MM.1S (cell line): Measurements from ENCODE around the gene DSTN.

Experiments used
- CTCF ChIP-seq: fragments of 300-600 bp; sonication (generic); IDR thresholded peaks from 2 replicates; pipeline ENCODE4 v1.5.1; 2016; ENCODE audit warnings: antibody characterized with exemption, low read length, mixed read lengths
- EZH2 ChIP-seq: fragments of 300-600 bp; sonication (generic); optimal IDR thresholded peaks from 2 replicates; pipeline ENCODE3; 2017; ENCODE audit warnings: low read depth, mild to moderate bottlenecking, antibody characterized with exemption, low read length, mixed read lengths
- EZH2phosphoT487 ChIP-seq: fragments of 300-600 bp; sonication (generic); IDR thresholded peaks from 2 replicates; pipeline ENCODE4 v1.6.1; 2018; ENCODE audit warnings: antibody characterized with exemption, low read length

- TF ChIP-seq CTCF, result no peak
- TF ChIP-seq EZH2phosphoT487, result no peak
- no peak for TF ChIP-seq EZH2
Observed at GRCh38 chr20:17542481-17542880, 27.4 kb upstream of the DSTN start.
